ENCODE measurements around the gene AHRR.
"Not testable (repeated sequence)": the region's sequence is repeated elsewhere in the genome, so short reads cannot be mapped to it uniquely, and the experiment has no call there.

Gene AHRR

DNA sequence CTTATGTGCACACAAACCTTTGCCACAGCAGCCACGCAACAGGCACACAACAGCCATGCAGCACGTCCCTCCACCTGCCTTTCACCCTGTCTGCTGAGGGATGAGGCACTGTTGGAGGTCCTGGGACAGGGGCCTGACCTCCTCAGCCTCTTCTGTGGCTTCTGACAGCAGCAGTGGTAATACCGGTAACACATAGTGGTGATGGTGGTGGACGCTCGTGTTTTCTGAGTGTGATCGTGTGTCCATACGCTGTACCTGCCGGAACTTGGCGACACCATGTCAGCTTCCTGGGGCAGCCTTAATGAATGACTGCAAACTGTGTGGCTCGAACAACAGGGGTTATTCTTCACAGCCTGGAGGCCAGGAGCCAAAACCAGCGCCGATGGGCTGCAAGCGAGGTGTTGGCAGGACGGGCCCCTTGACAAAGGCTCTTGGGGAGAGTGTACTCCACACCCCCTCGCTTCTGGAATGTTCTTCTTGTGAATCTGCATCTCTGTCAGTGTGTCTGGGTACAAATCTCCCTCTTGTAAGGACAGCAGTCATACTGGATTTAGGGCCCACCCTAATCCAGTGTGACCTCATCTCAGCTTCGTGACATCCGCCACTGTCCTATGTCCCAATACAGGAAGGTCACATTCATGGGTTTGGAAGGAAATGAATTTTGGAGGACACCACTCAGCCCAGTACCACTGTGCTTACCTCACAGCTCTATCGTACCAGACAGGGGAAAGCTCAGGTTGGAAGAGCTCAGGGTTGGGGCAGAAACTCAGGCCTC is 66.2 kb downstream of the AHRR start:
- no peak overlapping the region for H3K4me3 ChIP-seq
- H3K27ac ChIP-seq, result no peak overlapping the region

DNA sequence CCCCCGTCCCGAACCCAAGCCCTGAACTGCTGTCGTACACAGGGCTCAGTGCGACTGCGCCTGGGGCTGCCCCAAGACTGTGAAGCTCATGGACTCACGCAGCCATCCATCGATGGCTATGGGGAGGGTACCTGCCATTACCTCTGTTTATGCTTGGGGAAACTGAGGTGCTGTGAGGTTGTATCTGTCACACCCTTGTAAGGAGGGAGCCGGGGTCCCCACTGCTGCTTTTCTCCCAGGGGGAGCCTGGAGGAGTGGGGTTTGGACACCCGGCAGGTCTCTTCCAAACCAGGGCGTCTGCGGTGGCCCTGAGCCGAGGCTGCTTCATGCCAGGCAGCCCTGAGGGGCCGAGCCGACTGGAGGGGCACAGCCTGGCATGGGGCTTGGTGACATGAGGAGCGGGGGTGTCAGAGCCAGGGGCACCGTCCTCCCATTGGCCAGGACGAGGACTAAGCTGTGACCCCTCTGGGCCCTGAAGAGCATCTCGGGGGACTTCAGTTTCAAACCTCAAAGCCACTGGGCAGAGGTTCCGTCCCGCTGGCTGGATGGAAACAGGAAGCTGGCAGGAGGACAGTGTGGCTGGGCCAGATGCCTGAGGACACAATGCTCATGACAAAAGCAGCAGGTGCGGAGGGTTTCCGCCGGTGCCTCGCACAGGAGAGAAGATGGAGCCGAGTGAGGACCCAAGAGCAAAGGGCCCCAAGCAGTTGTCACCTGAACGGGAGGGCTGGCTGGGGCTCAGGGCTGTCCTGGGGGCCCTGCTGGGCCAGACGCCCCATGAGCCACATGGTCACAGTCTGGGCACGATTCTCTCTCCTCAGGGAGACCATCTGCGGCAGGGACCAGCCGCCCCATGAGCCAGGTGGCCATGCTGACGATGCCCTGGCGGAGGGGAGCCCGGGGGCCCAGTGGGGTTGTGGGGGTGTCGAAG is 67.0 kb downstream of the AHRR start:
- H3K27ac ChIP-seq, result peak overlapping the region in 4 of 21 experiments; percentile 6 to 28 (median 14)

GRCh38 chr5:389197-389821 is 67.8 kb downstream of the AHRR start:
- no peak overlapping the region for H3K4me3 ChIP-seq
- H3K27ac ChIP-seq, result peak overlapping the region in 1 of 21 experiments; percentile 14

More for the DNA sequence above, 67.0 kb downstream of the AHRR start:
- no peak overlapping the region for H3K4me3 ChIP-seq

DNA sequence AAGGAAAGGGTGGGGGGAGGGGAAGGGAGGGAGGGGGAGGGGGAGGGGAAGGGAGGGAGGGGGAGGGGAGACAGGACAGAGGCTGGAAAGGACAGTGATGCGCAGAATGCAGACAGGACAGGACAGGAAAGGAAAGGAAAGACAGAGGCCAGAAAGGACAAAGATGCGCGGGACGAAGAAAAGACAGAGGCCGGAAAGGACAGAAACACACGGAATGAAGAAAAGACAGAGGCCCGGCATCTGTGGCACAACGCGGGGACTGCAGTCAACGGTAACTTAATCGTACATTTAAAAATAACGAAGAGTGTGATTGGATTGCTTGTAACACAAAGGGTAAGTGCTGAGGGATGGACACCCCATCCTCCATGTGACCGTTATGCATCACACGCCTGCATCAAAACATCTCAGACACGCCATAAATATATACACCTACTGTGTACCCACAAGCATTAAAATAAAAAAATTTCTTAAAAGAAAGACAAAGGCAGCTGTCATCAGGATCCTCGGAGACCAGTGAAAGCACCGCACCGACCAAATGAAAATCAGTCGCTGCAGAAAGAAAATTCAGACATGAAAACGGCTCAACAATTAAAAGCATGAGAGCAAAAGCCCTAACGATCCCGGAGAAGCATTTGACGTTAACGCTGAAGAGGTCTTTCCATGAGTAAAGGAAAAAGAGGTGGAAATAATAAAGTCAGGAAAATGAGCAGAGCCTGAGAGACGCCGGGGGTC is 68.5 kb downstream of the AHRR start:
- H3K4me3 ChIP-seq, result no peak overlapping the region
- H3K27ac ChIP-seq, result peak overlapping the region in 2 of 21 experiments; percentile 51 to 67

DNA sequence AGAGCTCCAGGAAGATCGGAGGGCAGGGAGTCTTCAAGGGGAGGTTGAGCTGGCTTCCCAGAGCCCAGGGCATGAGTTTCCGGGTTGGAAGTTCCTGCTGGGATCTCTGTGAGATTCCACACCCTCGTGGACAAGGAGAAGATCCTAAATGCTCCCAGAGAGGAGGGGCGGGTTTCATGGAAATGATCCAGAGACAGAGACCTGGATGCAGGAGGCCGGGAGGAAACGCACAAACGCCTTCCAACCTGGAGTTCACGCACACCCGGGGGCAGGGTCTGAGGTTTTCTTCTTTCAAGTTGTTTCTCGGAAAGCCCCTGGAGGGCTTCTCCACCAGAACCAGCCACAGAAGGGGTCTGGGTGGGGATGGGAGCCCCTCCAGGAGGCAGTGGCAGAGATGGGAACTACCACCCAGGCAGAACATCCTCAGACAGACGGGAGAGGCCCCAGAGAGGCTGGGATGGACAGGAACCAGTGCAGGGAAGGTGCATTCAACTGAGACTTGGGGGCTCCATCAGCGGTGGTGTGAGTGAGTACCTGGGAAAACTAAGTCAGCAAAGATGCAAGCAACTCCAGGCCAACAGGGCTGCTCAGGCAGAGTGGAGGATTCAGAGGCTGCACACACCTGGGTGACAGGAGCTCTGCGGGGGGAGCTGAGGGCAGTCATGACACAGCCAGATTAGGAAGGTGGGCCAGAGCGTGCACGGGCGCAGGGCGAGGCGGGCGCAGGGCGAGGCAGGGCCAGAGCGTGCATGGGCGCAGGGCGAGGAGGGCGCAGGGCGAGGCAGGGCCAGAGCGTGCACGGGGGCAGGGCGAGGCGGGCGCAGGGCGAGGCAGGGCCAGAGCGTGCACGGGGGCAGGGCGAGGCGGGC is 69.3 kb downstream of the AHRR start:
- H3K27ac ChIP-seq, result peak overlapping the region in 3 of 21 experiments; percentile 51 to 67 (median 51)
- no peak overlapping the region for H3K4me3 ChIP-seq

- H3K27ac ChIP-seq, result peak overlapping the region in 9 of 21 experiments; percentile 11 to 85 (median 48)
Measured at GRCh38 chr5:392431-392988, 71.0 kb downstream of the AHRR start.

DNA sequence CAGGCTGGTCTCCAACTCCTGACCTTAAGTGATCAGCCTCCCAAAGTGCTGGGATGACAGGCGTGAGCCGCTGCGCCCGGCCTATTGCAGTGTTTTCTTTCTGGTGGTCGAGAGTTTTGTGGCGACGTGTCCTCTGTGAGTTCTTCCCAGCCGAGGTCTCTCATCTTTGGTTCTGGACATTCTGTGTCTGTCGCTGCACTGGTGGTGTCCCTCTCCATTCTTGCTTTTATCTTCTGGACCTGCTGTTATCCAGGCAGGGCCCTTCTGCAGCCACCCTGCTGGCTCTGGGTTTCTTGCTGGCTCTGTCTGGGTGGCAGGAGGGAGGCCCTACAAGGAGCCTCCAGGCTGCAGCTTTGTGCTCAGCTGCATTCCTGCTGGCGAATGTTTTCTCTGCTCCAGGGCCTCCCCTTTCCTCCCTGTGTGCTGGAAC is 72.3 kb downstream of the AHRR start:
- H3K4me3 ChIP-seq, result no peak overlapping the region
- peak overlapping the region in 7 of 21 experiments; percentile 8 to 85 (median 66) for H3K27ac ChIP-seq

More at GRCh38 chr5:392431-392988, 71.0 kb downstream of the AHRR start:
- no peak overlapping the region for H3K4me3 ChIP-seq

- H3K27ac ChIP-seq, result peak overlapping the region in 19 of 21 experiments; percentile 17 to 85 (median 68)
- no peak overlapping the region for H3K4me3 ChIP-seq
Measured at GRCh38 chr5:394671-395155, 73.2 kb downstream of the AHRR start.

DNA sequence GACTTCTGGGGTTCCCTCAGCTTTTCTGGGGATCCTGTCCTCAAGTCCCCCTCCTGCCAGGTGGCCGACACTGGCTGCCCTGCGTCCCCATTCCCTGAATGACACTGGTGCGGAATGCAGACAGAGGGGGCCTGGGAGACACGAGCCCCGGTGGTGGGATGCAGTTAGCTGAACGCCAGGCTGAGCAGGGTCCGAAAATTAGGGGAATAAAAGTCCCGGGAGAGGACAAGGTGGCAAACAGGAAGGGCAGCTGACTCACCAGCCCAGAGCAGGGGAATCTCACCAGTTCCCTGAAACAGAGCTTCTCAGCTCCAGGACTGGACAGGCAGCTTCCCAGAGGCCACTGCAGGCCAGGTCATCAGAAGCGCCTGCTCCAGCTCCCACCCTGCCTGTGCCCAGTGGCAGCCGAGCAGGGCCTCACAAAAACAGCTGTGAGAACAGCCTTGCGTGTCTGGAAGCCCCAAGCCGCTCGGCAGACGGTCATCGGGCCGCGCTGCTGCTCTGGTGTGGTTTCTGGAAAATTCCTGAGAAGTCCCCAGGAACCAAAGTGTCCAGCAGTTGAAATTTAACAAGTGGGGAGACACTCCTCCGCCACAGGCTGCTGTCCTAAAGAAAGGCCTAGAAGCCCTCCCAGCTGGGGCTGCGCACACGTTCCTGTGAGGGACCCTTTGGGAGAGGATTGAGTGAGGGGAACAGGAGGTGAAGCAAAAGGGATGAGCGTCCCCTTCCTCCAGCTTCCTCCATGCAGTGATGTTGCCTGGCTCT is 73.8 kb downstream of the AHRR start:
- peak overlapping the region in 18 of 21 experiments; percentile 19 to 85 (median 72) for H3K27ac ChIP-seq
- no peak overlapping the region for H3K4me3 ChIP-seq

GRCh38 chr5:395921-396530 is 74.5 kb downstream of the AHRR start:
- Histone ChIP-seq H3K27ac (peak overlapping the region in 17 of 21 experiments; percentile 38 to 85 (median 74)), H3K4me3 (no peak overlapping the region)

- no peak overlapping the region for H3K4me3 ChIP-seq
- peak overlapping the region in 12 of 21 experiments; percentile 63 to 85 (median 79) for H3K27ac ChIP-seq
Measured at GRCh38 chr5:396531-396961, 75.0 kb downstream of the AHRR start.

GRCh38 chr5:398141-398474 is 76.6 kb downstream of the AHRR start:
- peak overlapping the region in 10 of 21 experiments; percentile 37 to 97 (median 86) for H3K27ac ChIP-seq
- not testable (repeated sequence) for H3K4me3 ChIP-seq

DNA sequence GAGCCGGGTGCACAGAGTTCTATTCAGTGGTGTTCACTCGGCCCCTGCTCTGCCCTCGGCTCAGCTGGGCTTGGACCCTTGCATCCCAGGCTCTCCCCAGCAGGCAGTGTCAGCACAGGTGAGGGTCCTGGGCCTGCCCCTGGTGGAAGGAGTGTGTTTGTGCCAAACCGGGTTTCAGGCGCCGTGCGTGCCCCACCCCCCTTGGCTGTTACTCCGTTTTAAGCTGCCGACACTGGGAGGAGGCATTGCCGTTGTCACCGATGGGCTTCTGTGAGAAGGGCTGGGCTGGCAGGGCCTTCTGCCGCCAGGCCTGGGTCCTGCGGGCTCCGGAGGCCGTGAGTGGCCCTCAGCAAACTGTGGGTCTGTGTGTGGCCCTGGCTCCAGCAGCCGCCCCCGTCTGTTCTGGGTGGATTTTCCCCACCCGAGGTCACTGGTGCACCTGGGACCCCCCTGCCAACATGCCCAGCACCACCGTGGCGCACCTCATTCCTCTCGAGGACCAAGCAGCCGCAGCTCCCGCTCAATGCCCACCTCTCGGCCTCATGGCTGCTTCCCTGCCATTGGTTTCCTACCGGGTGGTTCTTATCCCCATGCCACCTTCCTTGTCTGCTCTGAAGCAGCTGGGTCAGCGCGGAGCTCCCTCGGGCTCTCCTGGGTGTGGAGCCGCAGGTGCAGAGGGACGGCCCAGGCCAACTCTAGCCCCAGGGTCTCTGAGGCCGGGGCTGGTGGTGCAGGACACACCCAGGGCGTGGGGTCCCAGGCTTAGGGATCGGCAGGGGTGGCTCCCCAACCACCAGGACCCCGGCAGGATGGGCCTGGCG is 77.2 kb downstream of the AHRR start:
- H3K27ac ChIP-seq, result peak overlapping the region in 18 of 21 experiments; percentile 5 to 97 (median 78)
- no peak overlapping the region for H3K4me3 ChIP-seq

DNA sequence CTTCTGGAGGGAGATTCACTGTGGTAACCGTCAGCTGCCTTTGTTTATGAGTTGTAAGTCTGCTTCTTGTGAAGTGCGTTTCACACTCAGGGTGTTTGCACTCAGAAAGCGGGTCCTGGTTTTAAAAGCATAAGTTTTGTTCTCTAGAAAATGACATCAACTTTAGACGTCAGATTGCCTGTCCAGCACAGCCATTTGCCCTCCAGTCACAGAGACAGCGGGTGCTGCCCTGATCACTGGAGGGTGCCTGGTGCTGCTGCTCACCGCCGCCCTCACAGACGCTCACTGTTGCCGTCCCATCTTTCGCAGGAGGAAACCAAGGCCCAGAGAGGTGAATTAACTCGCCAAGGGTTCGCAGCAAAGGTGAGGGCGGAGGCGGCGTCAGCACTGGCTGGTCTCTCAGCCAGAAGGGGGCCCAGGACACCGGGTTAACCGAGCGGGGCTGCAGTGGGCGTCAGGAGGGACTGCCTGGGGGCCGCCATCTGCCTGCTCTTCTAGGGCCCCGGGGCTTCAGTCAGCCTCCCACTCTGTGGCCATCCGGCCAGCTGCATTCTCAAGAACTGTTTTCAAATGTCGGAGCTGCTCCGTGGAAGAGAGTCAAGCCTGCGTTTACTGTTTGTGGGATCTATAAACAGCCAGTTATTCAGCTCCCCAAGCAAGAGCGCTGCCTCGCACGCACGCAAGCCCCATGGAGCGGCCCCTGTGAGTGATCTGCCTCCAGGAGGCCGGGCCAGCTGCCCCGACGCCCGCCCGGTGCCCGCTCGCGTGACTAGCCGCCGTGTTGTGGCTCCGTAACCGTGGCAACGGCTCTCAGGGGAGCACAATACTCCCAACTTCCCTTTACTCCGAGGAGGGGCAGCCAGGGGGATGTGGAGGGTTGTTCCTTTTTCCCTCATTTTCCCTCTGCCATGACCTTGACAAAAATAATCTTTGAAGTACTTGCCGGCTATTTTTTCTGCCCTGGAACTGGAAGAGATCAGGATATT is 78.1 kb downstream of the AHRR start:
- Histone ChIP-seq H3K4me3 (peak overlapping the region in 2 of 7 experiments; percentile 3 to 6), H3K27ac (peak overlapping the region in 20 of 21 experiments; percentile 14 to 97 (median 77))
